Right lobe of liver (tissue), 6 donors: ENCODE results near the gene RBM47. TPM values are rescaled to one million over a fixed set of nuclear protein-coding genes. Genes with fewer than 3 reads are reported as not detected.
"Not testable (repeated sequence)": the region's sequence is repeated elsewhere in the genome, so short reads cannot be mapped to it uniquely, and the experiment has no call there.

Experiments
- ATAC-seq, 4 donors: fragments of 200-7000 bp; cut with Tn5 transposase; one replicate each; pipeline ENCODE4 v1.9.1; 2020; ENCODE audit warnings: mild to moderate bottlenecking in 4 of 4, moderate library complexity in 4 of 4
- DNase-seq, 3 donors: peaks; one replicate each; pipeline ENCODE4 v3.0.0-alpha.2; 2020
- H3K27ac ChIP-seq, 3 donors: fragments of 200-600 bp; one replicate each; pipeline ENCODE4 v1.8.0; 2022
- H3K27me3 ChIP-seq, 2 donors: fragments of 200-600 bp; one replicate each; pipeline ENCODE4 v1.8.0; 2022
- H3K36me3 ChIP-seq, 4 donors: fragments of 200-600 bp; sonication (generic) in 1 of 4; one replicate each; pipeline versions ENCODE4 v1.5.1 to v1.8.0; 2017 to 2022; ENCODE audit warnings: control low read depth in 1 of 4
- H3K4me1 ChIP-seq, 4 donors: fragments of 200-600 bp; sonication (generic) in 1 of 4; one replicate each; pipeline versions ENCODE4 v1.5.1 to v1.8.0; 2017 to 2022; ENCODE audit warnings: control low read depth in 1 of 4
- H3K4me3 ChIP-seq, 3 donors: fragments of 200-600 bp; one replicate each; pipeline ENCODE4 v1.8.0; 2022
- H3K9me3 ChIP-seq, 4 donors: fragments of 200-600 bp; sonication (generic) in 1 of 4; one replicate each; pipeline versions ENCODE4 v1.5.1 to v1.8.0; 2017 to 2022; ENCODE audit warnings: control low read depth in 1 of 4
- CTCF ChIP-seq, 4 donors: fragments of 200-600 bp in 3 of 4; fragments of 450-650 bp in 1 of 4; IDR thresholded peaks; one replicate each; pipeline versions ENCODE4 v1.5.1 to v1.8.0; 2016 to 2022; ENCODE audit warnings: antibody characterized with exemption in 4 of 4, mild to moderate bottlenecking in 2 of 4
- POLR2A ChIP-seq: fragments of 450-650 bp; IDR thresholded peaks from one replicate; pipeline ENCODE4 v1.6.1; 2017; ENCODE audit warnings: antibody characterized with exemption, mild to moderate bottlenecking
- WGBS: methylation state at CpG from one replicate; pipeline ENCODE4 v1.1.6; 2018; ENCODE audit warnings: low coverage, low lambda C conversion rate; ENCODE audit not compliant: insufficient coverage; ENCODE audit errors: missing lambda C conversion rate; 5-methylcytosine and 5-hydroxymethylcytosine counted together
- intact Hi-C, 2 donors: fragments of 100-400 bp; cut with DNase I; formaldehyde crosslinking; loops; one replicate each; pipeline versions ENCODE4 v1.11.2 to v1.14.1; 2022
- total RNA-seq, 6 experiments: library from RNA; depleted of rRNA in 2 of 6; stranded (reverse); fragments of >200 nt in 2 of 6; fragmentation: NEBNext Ultra II Directional in 3 of 6; extraction: Animal tissue kit (Norgen Biotek cat#: 25700) in 3 of 6; gene quantifications; one replicate each; pipeline versions ENCODE4 v1.1.0 to v1.2.4, GENCODE V29; 2016 to 2023
- donor health status: DM: no; HTN: yes; CAD: no.
- donor health status: DM: no; HTN: no; CAD: no.
- donor health status: DM: no; HTN: no; CAD: no.
- donor health status: DM: no; HTN: yes; CAD: no.
- donor health status: DM: no; HTN: yes; CAD: no.

RBM47 gene
- total RNA-seq, 6 experiments from 2014 or later: 29.5 to 85.0 (median 51.1) TPM

- 15% methylated on average over 5 of the region's 5 CpGs for WGBS
- peaks cover 0 to 78% (median 16%) of the 10 kb centered on the region in 4 donors for H3K4me1 ChIP-seq
These were observed 69.8 kb downstream of the RBM47 start for GRCh38 chr4:40559585-40560465.

GRCh38 chr4:40557736-40558135 lies 71.9 kb downstream of the RBM47 start:
- ATAC-seq (peak in 3 of 4 donors; percentile 7 to 45 (median 17)), DNase-seq (no peak)
- Histone ChIP-seq H3K4me3 (no peak overlapping the region), H3K27me3 (no peaks in the 10 kb centered on the region), H3K36me3 (no peaks in the 10 kb centered on the region), H3K9me3 (no peaks in the 10 kb centered on the region), H3K4me1 (peaks cover 0 to 59% (median 13%) of the 10 kb centered on the region in 4 donors), H3K27ac (peak overlapping the region in 2 of 3 donors; percentile 87 to 92)
- TF ChIP-seq POLR2A (no peak), CTCF (IDR thresholded peaks at IDR 0.05) (no peak)
- intact Hi-C loops: no loop called here
- WGBS: 56% methylated on average over 2 of the region's 2 CpGs

More at GRCh38 chr4:40559585-40560465, 69.8 kb downstream of the RBM47 start:
- H3K36me3 ChIP-seq: no peaks in the 10 kb centered on the region
- peak overlapping the region in 2 of 3 donors; percentile 10 to 15 for H3K4me3 ChIP-seq
- DNase-seq: peak in 1 of 3 donors; percentile 82
- TF ChIP-seq CTCF (IDR thresholded peaks at IDR 0.05) (no peak), POLR2A (no peak)
- H3K27me3 ChIP-seq: no peaks in the 10 kb centered on the region
- peak; percentile 71 to 84 (median 80) for ATAC-seq
- peak overlapping the region; percentile 40 to 92 (median 87) for H3K27ac ChIP-seq
- no peaks in the 10 kb centered on the region for H3K9me3 ChIP-seq
- intact Hi-C loops: no loop called here

- Histone ChIP-seq H3K27me3 (no peaks in the 10 kb centered on the region), H3K4me3 (no peak overlapping the region), H3K9me3 (no peaks in the 10 kb centered on the region), H3K4me1 (peaks cover 0 to 55% (median 15%) of the 10 kb centered on the region in 4 donors), H3K36me3 (no peaks in the 10 kb centered on the region), H3K27ac (peak overlapping the region; percentile 47 to 56 (median 49))
- TF ChIP-seq CTCF (IDR thresholded peaks at IDR 0.05): no peak
- TF ChIP-seq POLR2A: no peak
- ATAC-seq: no peak
- DNase-seq: no peak
- intact Hi-C loops: no loop called here
- WGBS: 88% methylated on average over 9 of the region's 15 CpGs
These were observed 74.3 kb downstream of the RBM47 start for GRCh38 chr4:40555176-40555900.

GRCh38 chr4:40554641-40555040 lies 75.0 kb downstream of the RBM47 start:
- H3K9me3 ChIP-seq, H3K36me3 ChIP-seq, H3K27me3 ChIP-seq, DNase-seq, ATAC-seq, H3K4me3 ChIP-seq, intact Hi-C loops: not testable (repeated sequence)
- Histone ChIP-seq H3K27ac (peak overlapping the region; percentile 47 to 56 (median 49)), H3K4me1 (peaks cover 0 to 58% (median 16%) of the 10 kb centered on the region in 4 donors)
- 54% methylated on average over 10 of the region's 12 CpGs for WGBS
